ENCODE results near the gene NOL6.
"Not testable (repeated sequence)": the region's sequence is repeated elsewhere in the genome, so short reads cannot be mapped to it uniquely, and the experiment has no call there.

The NOL6 gene

GRCh38 chr9:33473643-33474352, at the start of gene NOL6:
Gene NOL6 (minus strand): TSS chr9:33473924. CDS start chr9:33473842, 82 bp downstream.
- peak; percentile 99 for DNase-seq (ENCODE audit: low read depth)
- no peak for TF ChIP-seq CTCF (IDR thresholded peaks at IDR 0.05; ENCODE audit: control insufficient read depth, extremely low read depth, insufficient read depth)
- H3K4me3 ChIP-seq (ENCODE audit: low read depth, low read length): peak within 1 kb of the TSS; percentile 97

- H3K4me3 ChIP-seq (ENCODE audit: low read depth, low read length): not testable (repeated sequence)
- DNase-seq (ENCODE audit: low read depth): peak; percentile 36
Observed at GRCh38 chr9:33521861-33522260, 48.1 kb upstream of the NOL6 start.

- not testable (repeated sequence) for DNase-seq (ENCODE audit: low read depth)
Observed at GRCh38 chr9:33517934-33518577, 44.3 kb upstream of the NOL6 start.

GRCh38 chr9:33517373-33517772, 43.6 kb upstream of the NOL6 start:
- no peak overlapping the region for H3K4me3 ChIP-seq (ENCODE audit: low read depth, low read length)
- DNase-seq (ENCODE audit: low read depth): no peak
- peak; percentile 63 for TF ChIP-seq CTCF (IDR thresholded peaks at IDR 0.05; ENCODE audit: control insufficient read depth, extremely low read depth, insufficient read depth)

More at GRCh38 chr9:33517934-33518577, 44.3 kb upstream of the NOL6 start:
- not testable (repeated sequence) for H3K4me3 ChIP-seq (ENCODE audit: low read depth, low read length)

GRCh38 chr9:33516397-33516796, 42.7 kb upstream of the NOL6 start:
- not testable (repeated sequence) for DNase-seq (ENCODE audit: low read depth)

GRCh38 chr9:33515342-33515995, 41.7 kb upstream of the NOL6 start:
- H3K4me3 ChIP-seq (ENCODE audit: low read depth, low read length); DNase-seq (ENCODE audit: low read depth): not testable (repeated sequence)

More at GRCh38 chr9:33516397-33516796, 42.7 kb upstream of the NOL6 start:
- not testable (repeated sequence) for H3K4me3 ChIP-seq (ENCODE audit: low read depth, low read length)

- not testable (repeated sequence) for DNase-seq (ENCODE audit: low read depth); H3K4me3 ChIP-seq (ENCODE audit: low read depth, low read length)
Observed at GRCh38 chr9:33512535-33512934, 38.8 kb upstream of the NOL6 start.

GRCh38 chr9:33511184-33511517, 37.4 kb upstream of the NOL6 start:
- DNase-seq (ENCODE audit: low read depth): not testable (repeated sequence)
- H3K4me3 ChIP-seq (ENCODE audit: low read depth, low read length): peak overlapping the region; percentile 56

GRCh38 chr9:33510262-33511183, 36.8 kb upstream of the NOL6 start:
- no peak for DNase-seq (ENCODE audit: low read depth)
- peak overlapping the region; percentile 56 for H3K4me3 ChIP-seq (ENCODE audit: low read depth, low read length)

More at GRCh38 chr9:33510262-33511183, 36.8 kb upstream of the NOL6 start:
- TF ChIP-seq CTCF (IDR thresholded peaks at IDR 0.05; ENCODE audit: control insufficient read depth, extremely low read depth, insufficient read depth): no peak

Measured in LNCaP clone FGC (cell line).